SK-N-DZ (cell line): Measurements from ENCODE around the gene SNX30.

Experiments used
- DNase-seq: peaks from one replicate; pipeline ENCODE4 v3.0.0-alpha.2; 2015; ENCODE audit warnings: low spot score

SNX30 gene

GRCh38 chr9:112881331-112881730 lies 130.8 kb downstream of the SNX30 start:
- DNase-seq = no peak

GRCh38 chr9:112884101-112884500 lies 133.5 kb downstream of the SNX30 start:
- no peak for DNase-seq

- no peak for DNase-seq
Measured at GRCh38 chr9:112884721-112885120, 134.2 kb downstream of the SNX30 start.

- DNase-seq = no peak
Measured at GRCh38 chr9:112885324-112885723, 134.8 kb downstream of the SNX30 start.

GRCh38 chr9:112886351-112886750 lies 135.8 kb downstream of the SNX30 start:
- DNase-seq = no peak

GRCh38 chr9:112887381-112887780 lies 136.8 kb downstream of the SNX30 start:
- DNase-seq = no peak

GRCh38 chr9:112890106-112891081 lies 139.8 kb downstream of the SNX30 start, which contains the start of gene SLC46A2:
Gene SLC46A2 (minus strand): TSS chr9:112890876. CDS start chr9:112890681, 195 bp downstream.
- DNase-seq = no peak

- no peak for DNase-seq
Measured at GRCh38 chr9:112891521-112891920, 141.0 kb downstream of the SNX30 start.

- no peak for DNase-seq
Measured at GRCh38 chr9:112892981-112893380, 142.4 kb downstream of the SNX30 start.

- no peak for DNase-seq
Measured at GRCh38 chr9:112894041-112894440, 143.5 kb downstream of the SNX30 start.

GRCh38 chr9:112894699-112895098 lies 144.1 kb downstream of the SNX30 start:
- no peak for DNase-seq

GRCh38 chr9:112896131-112896530 lies 145.6 kb downstream of the SNX30 start:
- DNase-seq = no peak

- DNase-seq = no peak
Measured at GRCh38 chr9:112898872-112899311, 148.3 kb downstream of the SNX30 start.

- DNase-seq = no peak
Measured at GRCh38 chr9:112900488-112900887, 149.9 kb downstream of the SNX30 start.

GRCh38 chr9:112900901-112901300 lies 150.3 kb downstream of the SNX30 start:
- DNase-seq = no peak

GRCh38 chr9:112905084-112905483 lies 154.5 kb downstream of the SNX30 start:
- no peak for DNase-seq

- no peak for DNase-seq
Measured at GRCh38 chr9:112911736-112912135, 161.2 kb downstream of the SNX30 start.

GRCh38 chr9:112912636-112913035 lies 162.1 kb downstream of the SNX30 start:
- DNase-seq = no peak

GRCh38 chr9:112913326-112913725 lies 162.8 kb downstream of the SNX30 start:
- DNase-seq = no peak

GRCh38 chr9:112914524-112914923 lies 164.0 kb downstream of the SNX30 start:
- DNase-seq = peak; percentile 54

GRCh38 chr9:112917047-112917986 lies 166.8 kb downstream of the SNX30 start:
- DNase-seq = no peak

GRCh38 chr9:112917987-112918362 lies 167.4 kb downstream of the SNX30 start:
- DNase-seq = no peak
